ENCODE results near the gene STK10.

Gene STK10

GRCh38 chr5:172142709-172143215 lies 45.3 kb downstream of the STK10 start:
- DNase-seq (ENCODE audit: low spot score) = no peak

- DNase-seq (ENCODE audit: low spot score) = no peak
Observed at GRCh38 chr5:172141949-172142319, 46.1 kb downstream of the STK10 start.

- no peak for DNase-seq (ENCODE audit: low spot score)
Observed at GRCh38 chr5:172140866-172141265, 47.2 kb downstream of the STK10 start.

GRCh38 chr5:172140120-172140519 lies 47.9 kb downstream of the STK10 start:
- DNase-seq (ENCODE audit: low spot score) = no peak

GRCh38 chr5:172137046-172137445 lies 51.0 kb downstream of the STK10 start:
- no peak for DNase-seq (ENCODE audit: low spot score)

- peak; percentile 39 for DNase-seq (ENCODE audit: low spot score)
Observed at GRCh38 chr5:172133359-172134029, 54.5 kb downstream of the STK10 start.

- DNase-seq (ENCODE audit: low spot score) = no peak
Observed at GRCh38 chr5:172131690-172132089, 56.3 kb downstream of the STK10 start.

GRCh38 chr5:172129256-172129910 lies 58.6 kb downstream of the STK10 start:
- DNase-seq (ENCODE audit: low spot score) = no peak

- DNase-seq (ENCODE audit: low spot score) = no peak
Observed at GRCh38 chr5:172127581-172127980, 60.4 kb downstream of the STK10 start.

- DNase-seq (ENCODE audit: low spot score) = no peak
Observed at GRCh38 chr5:172123269-172123692, 64.7 kb downstream of the STK10 start.

GRCh38 chr5:172119921-172120688 lies 67.9 kb downstream of the STK10 start:
- no peak for DNase-seq (ENCODE audit: low spot score)

GRCh38 chr5:172118891-172119290 lies 69.1 kb downstream of the STK10 start:
- DNase-seq (ENCODE audit: low spot score) = no peak

- DNase-seq (ENCODE audit: low spot score) = no peak
Observed at GRCh38 chr5:172117977-172118701, 69.9 kb downstream of the STK10 start.

GRCh38 chr5:172115541-172115982 lies 72.5 kb downstream of the STK10 start:
- peak; percentile 31 for DNase-seq (ENCODE audit: low spot score)

- peak; percentile 97 for DNase-seq (ENCODE audit: low spot score)
Observed at GRCh38 chr5:172114875-172115422, 73.1 kb downstream of the STK10 start.

GRCh38 chr5:172113036-172113435 lies 75.0 kb downstream of the STK10 start:
- DNase-seq (ENCODE audit: low spot score) = peak; percentile 91

- no peak for DNase-seq (ENCODE audit: low spot score)
Observed at GRCh38 chr5:172111852-172112225, 76.2 kb downstream of the STK10 start.

- peak; percentile 94 for DNase-seq (ENCODE audit: low spot score)
Observed at GRCh38 chr5:172110921-172111851, 76.8 kb downstream of the STK10 start.

- DNase-seq (ENCODE audit: low spot score) = no peak
Observed at GRCh38 chr5:172110260-172110815, 77.7 kb downstream of the STK10 start.

- DNase-seq (ENCODE audit: low spot score) = peak; percentile 33
Observed at GRCh38 chr5:172109749-172110148, 78.3 kb downstream of the STK10 start.
